Endothelial cell of umbilical vein (primary cell): ENCODE results near the gene ADORA2A. TPM values are rescaled to one million over a fixed set of nuclear protein-coding genes. Genes with fewer than 3 reads are reported as not detected.

Source experiments
- BruUV-seq: library from RNA; stranded (reverse); fragments of 400-500 nt; replicated peaks from 2 replicates; lab custom pipeline; 2021; lab: Mats Ljungman, UMichigan
- CTCF ChIA-PET: fragments of 300-600, 350-600 bp; sonication (Branson Sonifier 250); formaldehyde crosslinking; loops from one replicate; lab custom pipeline; 2021; ENCODE audit warnings: antibody characterized with exemption, inconsistent platforms; lab: Charles Lee
- POLR2A ChIA-PET: fragments of 300-600, 350-600 bp; sonication (Branson Sonifier 250); formaldehyde crosslinking; loops from one replicate; lab custom pipeline; 2021; ENCODE audit warnings: antibody characterized with exemption, inconsistent platforms; lab: Charles Lee
- DNase-seq: peaks from one replicate; pipeline ENCODE4 v3.0.0-alpha.2; 2011; ENCODE audit warnings: low read depth, low spot score
- FAIRE-seq: peaks from 2 replicates; lab custom pipeline; 2011; peaks lifted over from hg19 to GRCh38; lab: Jason Lieb, UNC
- H2AFZ ChIP-seq: 2 replicates; pipeline ENCODE4 v1.6.0; 2012; ENCODE audit warnings: low read depth, low read length, control low read depth, inconsistent platforms
- H3K27ac ChIP-seq: 2 replicates; pipeline ENCODE4 v1.5.1; 2011; ENCODE audit warnings: low read depth, mild to moderate bottlenecking, control low read depth, low read length, moderate library complexity; ENCODE audit not compliant: insufficient read depth
- H3K27me3 ChIP-seq, 2 experiments: 2 replicates each; pipeline versions ENCODE4 v1.6.0 to v1.6.1; 2011; ENCODE audit warnings: low read length in 2 of 2, mixed read lengths in 1 of 2; ENCODE audit not compliant: control insufficient read depth in 2 of 2, insufficient read depth in 2 of 2
- H3K36me3 ChIP-seq, 2 experiments: 2 replicates in 1 of 2; 3 replicates in 1 of 2; pipeline ENCODE4 v1.5.1; 2011; ENCODE audit warnings: low read length in 2 of 2, mild to moderate bottlenecking in 1 of 2, moderate library complexity in 1 of 2; ENCODE audit not compliant: control insufficient read depth in 2 of 2, insufficient read depth in 2 of 2; ENCODE audit errors: extremely low read depth in 1 of 2
- H3K4me1 ChIP-seq: 3 replicates; pipeline ENCODE4 v1.5.1; 2011; ENCODE audit warnings: mild to moderate bottlenecking, low read length; ENCODE audit not compliant: control insufficient read depth, insufficient read depth; ENCODE audit errors: extremely low read depth
- H3K4me2 ChIP-seq: 2 replicates; pipeline ENCODE4 v1.6.1; 2011; ENCODE audit warnings: low read length, control low read depth, mixed read lengths; ENCODE audit not compliant: insufficient read depth
- H3K4me3 ChIP-seq, 3 experiments: fragments of 200-600 bp in 1 of 3; sonication (generic), shearing (Covaris generic) in 1 of 3; replicated peaks in 1 of 3; 2 replicates each; pipeline ENCODE4 v1.5.1; 2011 to 2016; ENCODE audit warnings: control low read depth in 3 of 3, low read length in 3 of 3, mild to moderate bottlenecking in 2 of 3, inconsistent platforms in 1 of 3, low read depth in 1 of 3, moderate library complexity in 1 of 3; ENCODE audit not compliant: insufficient read depth in 1 of 3
- H3K79me2 ChIP-seq: 2 replicates; pipeline ENCODE4 v1.6.0; 2012; ENCODE audit warnings: low read length, inconsistent platforms; ENCODE audit not compliant: control insufficient read depth, insufficient read depth
- H3K9ac ChIP-seq: replicated peaks from 2 replicates; pipeline ENCODE3; 2011; ENCODE audit warnings: low read length, control low read depth; ENCODE audit not compliant: insufficient read depth; ENCODE audit errors: extremely low read depth
- H3K9me1 ChIP-seq: replicated peaks from 3 replicates; pipeline ENCODE4 v1.6.0; 2011; ENCODE audit warnings: mild to moderate bottlenecking, low read length; ENCODE audit not compliant: control insufficient read depth, insufficient read depth; ENCODE audit errors: extremely low read depth
- H3K9me3 ChIP-seq: replicated peaks from 2 replicates; pipeline ENCODE4 v1.5.1; 2012; ENCODE audit warnings: low read length, inconsistent platforms; ENCODE audit not compliant: control insufficient read depth, insufficient read depth
- H4K20me1 ChIP-seq: replicated peaks from 2 replicates; pipeline ENCODE3; 2011; ENCODE audit warnings: mild to moderate bottlenecking, low read length; ENCODE audit not compliant: control insufficient read depth, insufficient read depth; ENCODE audit errors: extremely low read depth
- EZH2 ChIP-seq: IDR thresholded peaks from 2 replicates; pipeline ENCODE4 v1.6.1; 2012; ENCODE audit warnings: borderline replicate concordance, low read depth, mild to moderate bottlenecking, moderate library complexity, low read length, inconsistent platforms; ENCODE audit not compliant: severe bottlenecking
- FOS ChIP-seq: IDR thresholded peaks from 2 replicates; pipeline ENCODE4 v1.6.1; 2011; ENCODE audit warnings: mild to moderate bottlenecking, low read length, moderate library complexity, borderline replicate concordance; ENCODE audit not compliant: insufficient read depth
- GATA2 ChIP-seq: IDR thresholded peaks from 2 replicates; pipeline ENCODE4 v1.7.0; 2011; ENCODE audit warnings: low read depth, mild to moderate bottlenecking, moderate library complexity, mixed read lengths, low read length; ENCODE audit not compliant: insufficient read length, insufficient read depth
- JUN ChIP-seq: IDR thresholded peaks from 2 replicates; pipeline ENCODE4 v1.6.1; 2011; ENCODE audit warnings: borderline replicate concordance, low read depth; ENCODE audit not compliant: insufficient read length, insufficient read depth
- MAX ChIP-seq: IDR thresholded peaks from 2 replicates; pipeline ENCODE4 v1.6.1; 2011; ENCODE audit not compliant: insufficient read depth, insufficient read length
- MYC ChIP-seq: IDR thresholded peaks from one replicate; pipeline ENCODE4 v1.6.1; 2011; ENCODE audit warnings: mild to moderate bottlenecking, low read depth, low read length
- POLR2A ChIP-seq: IDR thresholded peaks from 2 replicates; pipeline ENCODE4 v1.6.1; 2012; ENCODE audit warnings: low read depth, mild to moderate bottlenecking, control low read depth, low read length
- POLR2AphosphoS5 ChIP-seq: IDR thresholded peaks from 2 replicates; pipeline ENCODE4 v1.6.1; 2012; ENCODE audit warnings: low read depth, mild to moderate bottlenecking, control low read depth, low read length, moderate library complexity; ENCODE audit not compliant: insufficient read depth
- dilution Hi-C: fragments of 300-500 bp; cut with MboI; formaldehyde crosslinking; loops from one replicate; pipeline ENCODE4 v1.15.0; 2019; ENCODE audit warnings: low sequenced_read_pairs; ENCODE audit not compliant: extremely low pct_ligation_motif_present
- intact Hi-C: fragments of 100-400 bp; cut with micrococcal nuclease; formaldehyde crosslinking; loops from one replicate; pipeline ENCODE4 v1.10.0; 2022
- polyA plus RNA-seq, 4 experiments: library from polyadenylated mRNA; depleted of rRNA in 3 of 4; stranded (reverse) in 3 of 4; unstranded in 1 of 4; fragments of >200 nt; gene quantifications; 2 replicates each; pipeline versions ENCODE4 v1.2.1 to v1.2.3, GENCODE V29; 2011 to 2012; ENCODE audit warnings: missing spikeins in 1 of 4
- total RNA-seq: library from RNA; stranded (reverse); gene quantifications from 2 replicates; pipeline ENCODE4 v1.2.3, GENCODE V29; 2021
- TF ChIP-seq, protein P1 (sequence below), 2 donors: IDR thresholded peaks; 1 replicate in 1 of 2; 2 replicates in 1 of 2; pipeline ENCODE4 v1.5.1; 2011; ENCODE audit warnings: low read length in 2 of 2, mild to moderate bottlenecking in 2 of 2, moderate library complexity in 2 of 2, control low read depth in 1 of 2, inconsistent platforms in 1 of 2, low read depth in 1 of 2; ENCODE audit not compliant: insufficient read depth in 1 of 2; ENCODE audit errors: extremely low read depth in 1 of 2

Gene ADORA2A
- total and polyA plus RNA-seq, 2 donors (not counting 3 experiments of a cell fraction or from before 2014, with no cell fraction given) = 20.0 to 33.1 TPM

DNA sequence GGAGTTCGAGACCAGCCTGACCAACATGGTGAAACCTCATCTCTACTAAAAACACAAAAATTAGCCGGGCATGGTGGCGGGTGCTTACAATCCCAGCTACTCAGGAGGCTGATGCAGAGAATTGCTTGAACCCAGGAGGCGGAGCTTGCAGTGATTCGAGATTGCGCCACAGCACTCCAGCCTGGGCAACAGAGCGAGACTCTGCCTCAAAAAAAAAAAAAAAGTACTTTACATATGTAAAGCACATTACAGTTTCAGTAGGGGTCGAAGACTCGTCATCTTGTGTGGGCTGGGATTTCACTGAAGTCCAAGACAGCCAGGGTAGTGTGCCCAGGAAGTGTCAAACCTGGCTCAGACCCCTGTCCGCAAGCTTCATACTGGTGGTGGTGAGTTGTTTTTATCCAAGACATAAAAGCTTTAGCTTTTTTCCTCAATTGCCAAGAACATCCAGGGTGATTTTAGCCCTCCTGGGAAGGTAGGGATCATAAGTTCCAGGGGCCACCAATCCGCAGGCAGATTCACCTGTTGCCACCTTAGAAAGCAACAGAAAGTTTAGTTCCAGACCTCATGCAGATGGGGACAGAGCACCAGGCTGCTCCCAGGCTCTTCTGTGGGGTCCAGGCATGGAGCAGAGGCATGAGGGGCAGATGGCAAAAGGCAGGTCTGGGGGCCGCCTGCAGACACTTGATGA is 21.6 kb upstream of the ADORA2A start:
- Histone ChIP-seq H3K4me1 (peaks cover 64% of the 10 kb centered on the region), H3K9me3 (no peaks in the 10 kb centered on the region), H3K4me3 (no peak overlapping the region), H3K79me2 (peaks cover 13% of the 10 kb centered on the region), H3K36me3 (no peaks in the 10 kb centered on the region), H2AFZ (no peak overlapping the region), H3K27ac (no peak overlapping the region), H3K27me3 (no peaks in the 10 kb centered on the region), H3K9me1 (no peaks in the 10 kb centered on the region), H3K4me2 (no peak overlapping the region), H4K20me1 (no peaks in the 10 kb centered on the region), H3K9ac (no peak overlapping the region)
- dilution Hi-C loops (no loop called here), intact Hi-C loops (loop anchor here (5.0 kb wide), 1 partner anchor 33 kb away; no protein-coding TSS in a partner anchor)
- TF ChIP-seq POLR2AphosphoS5 = no peak
- no peak for TF ChIP-seq MAX
- no peak for TF ChIP-seq MYC
- no peak for TF ChIP-seq EZH2
- TF ChIP-seq GATA2 = no peak
- no peak for TF ChIP-seq JUN
- TF ChIP-seq, protein P1, sequence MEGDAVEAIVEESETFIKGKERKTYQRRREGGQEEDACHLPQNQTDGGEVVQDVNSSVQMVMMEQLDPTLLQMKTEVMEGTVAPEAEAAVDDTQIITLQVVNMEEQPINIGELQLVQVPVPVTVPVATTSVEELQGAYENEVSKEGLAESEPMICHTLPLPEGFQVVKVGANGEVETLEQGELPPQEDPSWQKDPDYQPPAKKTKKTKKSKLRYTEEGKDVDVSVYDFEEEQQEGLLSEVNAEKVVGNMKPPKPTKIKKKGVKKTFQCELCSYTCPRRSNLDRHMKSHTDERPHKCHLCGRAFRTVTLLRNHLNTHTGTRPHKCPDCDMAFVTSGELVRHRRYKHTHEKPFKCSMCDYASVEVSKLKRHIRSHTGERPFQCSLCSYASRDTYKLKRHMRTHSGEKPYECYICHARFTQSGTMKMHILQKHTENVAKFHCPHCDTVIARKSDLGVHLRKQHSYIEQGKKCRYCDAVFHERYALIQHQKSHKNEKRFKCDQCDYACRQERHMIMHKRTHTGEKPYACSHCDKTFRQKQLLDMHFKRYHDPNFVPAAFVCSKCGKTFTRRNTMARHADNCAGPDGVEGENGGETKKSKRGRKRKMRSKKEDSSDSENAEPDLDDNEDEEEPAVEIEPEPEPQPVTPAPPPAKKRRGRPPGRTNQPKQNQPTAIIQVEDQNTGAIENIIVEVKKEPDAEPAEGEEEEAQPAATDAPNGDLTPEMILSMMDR (IDR thresholded peaks at IDR 0.05; ENCODE audit: extremely low read depth in 1 of 2, insufficient read depth in 1 of 2, low read depth in 1 of 2, low read length in 2 of 2) = no peak
- no peak for TF ChIP-seq FOS
- TF ChIP-seq POLR2A = no peak
- FAIRE-seq = no peak
- ChIA-PET POLR2A (no interaction called here), CTCF (interaction anchor here (0.6 to 5.3 kb wide), 4 partner anchors 13 to 122 kb away, joined by 3 to 22 read pairs (median 6); no protein-coding TSS in a partner anchor)
- BruUV-seq = no TSS peak
- no peak for DNase-seq
